C4-2B (cell line): ENCODE data around the gene SMPDL3A.

Source experiments
- ZFX ChIP-seq: fragments of 450-650 bp; IDR thresholded peaks from 2 replicates; pipeline ENCODE4 v1.6.1; 2017
- TF ChIP-seq, protein P1 (sequence below): fragments of 450-650 bp; conservative IDR thresholded peaks from 2 replicates; pipeline ENCODE4 v1.5.1; 2017; ENCODE audit warnings: mild to moderate bottlenecking

DNA sequence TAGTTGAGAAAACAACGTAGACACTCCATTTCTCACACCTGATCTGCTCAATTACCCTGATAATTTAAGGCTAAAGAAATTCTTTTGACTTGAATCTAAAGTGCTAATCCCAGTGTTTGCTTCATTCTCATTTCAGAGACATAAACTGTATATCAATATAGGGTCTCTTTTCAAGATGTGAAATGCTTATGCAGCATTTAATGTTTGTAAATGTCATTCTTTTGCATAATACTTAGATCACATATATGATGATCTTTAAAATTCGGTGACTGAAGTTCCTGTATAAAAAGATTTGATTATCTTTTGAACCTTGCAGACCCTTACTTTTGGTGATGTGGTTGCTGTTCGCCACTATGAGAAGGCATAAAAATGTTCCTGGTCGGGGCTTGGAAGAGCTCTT, 5.7 kb upstream of the SMPDL3A start:
- TF ChIP-seq, protein P1, sequence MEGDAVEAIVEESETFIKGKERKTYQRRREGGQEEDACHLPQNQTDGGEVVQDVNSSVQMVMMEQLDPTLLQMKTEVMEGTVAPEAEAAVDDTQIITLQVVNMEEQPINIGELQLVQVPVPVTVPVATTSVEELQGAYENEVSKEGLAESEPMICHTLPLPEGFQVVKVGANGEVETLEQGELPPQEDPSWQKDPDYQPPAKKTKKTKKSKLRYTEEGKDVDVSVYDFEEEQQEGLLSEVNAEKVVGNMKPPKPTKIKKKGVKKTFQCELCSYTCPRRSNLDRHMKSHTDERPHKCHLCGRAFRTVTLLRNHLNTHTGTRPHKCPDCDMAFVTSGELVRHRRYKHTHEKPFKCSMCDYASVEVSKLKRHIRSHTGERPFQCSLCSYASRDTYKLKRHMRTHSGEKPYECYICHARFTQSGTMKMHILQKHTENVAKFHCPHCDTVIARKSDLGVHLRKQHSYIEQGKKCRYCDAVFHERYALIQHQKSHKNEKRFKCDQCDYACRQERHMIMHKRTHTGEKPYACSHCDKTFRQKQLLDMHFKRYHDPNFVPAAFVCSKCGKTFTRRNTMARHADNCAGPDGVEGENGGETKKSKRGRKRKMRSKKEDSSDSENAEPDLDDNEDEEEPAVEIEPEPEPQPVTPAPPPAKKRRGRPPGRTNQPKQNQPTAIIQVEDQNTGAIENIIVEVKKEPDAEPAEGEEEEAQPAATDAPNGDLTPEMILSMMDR, result no peak
- TF ChIP-seq ZFX, result no peak
